ENCODE results near the gene HHIPL1.

GRCh38 chr14:99648027-99648784 is 3.3 kb downstream of the HHIPL1 start:
- TF ChIP-seq, protein P1, sequence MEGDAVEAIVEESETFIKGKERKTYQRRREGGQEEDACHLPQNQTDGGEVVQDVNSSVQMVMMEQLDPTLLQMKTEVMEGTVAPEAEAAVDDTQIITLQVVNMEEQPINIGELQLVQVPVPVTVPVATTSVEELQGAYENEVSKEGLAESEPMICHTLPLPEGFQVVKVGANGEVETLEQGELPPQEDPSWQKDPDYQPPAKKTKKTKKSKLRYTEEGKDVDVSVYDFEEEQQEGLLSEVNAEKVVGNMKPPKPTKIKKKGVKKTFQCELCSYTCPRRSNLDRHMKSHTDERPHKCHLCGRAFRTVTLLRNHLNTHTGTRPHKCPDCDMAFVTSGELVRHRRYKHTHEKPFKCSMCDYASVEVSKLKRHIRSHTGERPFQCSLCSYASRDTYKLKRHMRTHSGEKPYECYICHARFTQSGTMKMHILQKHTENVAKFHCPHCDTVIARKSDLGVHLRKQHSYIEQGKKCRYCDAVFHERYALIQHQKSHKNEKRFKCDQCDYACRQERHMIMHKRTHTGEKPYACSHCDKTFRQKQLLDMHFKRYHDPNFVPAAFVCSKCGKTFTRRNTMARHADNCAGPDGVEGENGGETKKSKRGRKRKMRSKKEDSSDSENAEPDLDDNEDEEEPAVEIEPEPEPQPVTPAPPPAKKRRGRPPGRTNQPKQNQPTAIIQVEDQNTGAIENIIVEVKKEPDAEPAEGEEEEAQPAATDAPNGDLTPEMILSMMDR (IDR thresholded peaks at IDR 0.05) = no peak
- no peak for TF ChIP-seq POLR2A (IDR thresholded peaks at IDR 0.05)
